Fibroblast of mammary gland (primary cell): ENCODE data around the gene BEND6.

ENCODE experiments used
- DNase-seq: peaks from one replicate; pipeline ENCODE4 v3.0.0-alpha.2; 2010; ENCODE audit warnings: low read depth
- H3K4me3 ChIP-seq: 2 replicates; pipeline ENCODE4 v1.5.1; 2011; ENCODE audit warnings: low read depth, mild to moderate bottlenecking, low read length, moderate library complexity; ENCODE audit not compliant: control insufficient read depth
- TF ChIP-seq, protein P1 (sequence below): conservative IDR thresholded peaks from 2 replicates; pipeline ENCODE4 v1.5.1; 2011; ENCODE audit warnings: low read depth, low read length, inconsistent platforms; ENCODE audit not compliant: control insufficient read depth, insufficient read depth

The BEND6 gene

GRCh38 chr6:57068061-57068460, 113.2 kb downstream of the BEND6 start:
- H3K4me3 ChIP-seq, result no peak overlapping the region
- TF ChIP-seq, protein P1, sequence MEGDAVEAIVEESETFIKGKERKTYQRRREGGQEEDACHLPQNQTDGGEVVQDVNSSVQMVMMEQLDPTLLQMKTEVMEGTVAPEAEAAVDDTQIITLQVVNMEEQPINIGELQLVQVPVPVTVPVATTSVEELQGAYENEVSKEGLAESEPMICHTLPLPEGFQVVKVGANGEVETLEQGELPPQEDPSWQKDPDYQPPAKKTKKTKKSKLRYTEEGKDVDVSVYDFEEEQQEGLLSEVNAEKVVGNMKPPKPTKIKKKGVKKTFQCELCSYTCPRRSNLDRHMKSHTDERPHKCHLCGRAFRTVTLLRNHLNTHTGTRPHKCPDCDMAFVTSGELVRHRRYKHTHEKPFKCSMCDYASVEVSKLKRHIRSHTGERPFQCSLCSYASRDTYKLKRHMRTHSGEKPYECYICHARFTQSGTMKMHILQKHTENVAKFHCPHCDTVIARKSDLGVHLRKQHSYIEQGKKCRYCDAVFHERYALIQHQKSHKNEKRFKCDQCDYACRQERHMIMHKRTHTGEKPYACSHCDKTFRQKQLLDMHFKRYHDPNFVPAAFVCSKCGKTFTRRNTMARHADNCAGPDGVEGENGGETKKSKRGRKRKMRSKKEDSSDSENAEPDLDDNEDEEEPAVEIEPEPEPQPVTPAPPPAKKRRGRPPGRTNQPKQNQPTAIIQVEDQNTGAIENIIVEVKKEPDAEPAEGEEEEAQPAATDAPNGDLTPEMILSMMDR, result no peak
- no peak for DNase-seq

DNA sequence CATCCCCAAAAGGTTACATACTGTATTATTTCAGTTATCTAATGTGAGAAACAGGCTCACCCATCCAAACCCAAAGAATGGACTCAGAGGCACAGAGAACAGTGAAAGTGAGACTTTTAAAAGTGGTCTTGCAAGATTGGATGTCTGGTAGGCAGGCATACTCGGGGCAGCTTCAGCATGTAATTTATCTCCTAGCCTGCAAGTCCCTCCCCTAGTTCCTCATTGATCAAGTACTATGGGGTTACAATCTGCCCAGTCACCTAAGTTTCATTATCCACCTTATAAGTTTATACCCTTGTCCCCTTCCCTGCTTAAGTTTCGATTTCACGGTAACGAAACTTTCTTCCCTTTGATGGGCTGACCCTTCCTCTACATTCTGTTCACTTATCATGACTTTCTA, 114.3 kb downstream of the BEND6 start:
- H3K4me3 ChIP-seq, result no peak overlapping the region
- DNase-seq, result no peak
- TF ChIP-seq, protein P1, result no peak

GRCh38 chr6:57069920-57070331, 115.0 kb downstream of the BEND6 start:
- TF ChIP-seq, protein P1, result no peak
- no peak for DNase-seq
- H3K4me3 ChIP-seq, result no peak overlapping the region

GRCh38 chr6:57072108-57072507, 117.2 kb downstream of the BEND6 start:
- H3K4me3 ChIP-seq, result no peak overlapping the region
- TF ChIP-seq, protein P1, result no peak
- no peak for DNase-seq

GRCh38 chr6:57074383-57074782, 119.5 kb downstream of the BEND6 start:
- TF ChIP-seq, protein P1, result no peak
- H3K4me3 ChIP-seq, result no peak overlapping the region
- no peak for DNase-seq

DNA sequence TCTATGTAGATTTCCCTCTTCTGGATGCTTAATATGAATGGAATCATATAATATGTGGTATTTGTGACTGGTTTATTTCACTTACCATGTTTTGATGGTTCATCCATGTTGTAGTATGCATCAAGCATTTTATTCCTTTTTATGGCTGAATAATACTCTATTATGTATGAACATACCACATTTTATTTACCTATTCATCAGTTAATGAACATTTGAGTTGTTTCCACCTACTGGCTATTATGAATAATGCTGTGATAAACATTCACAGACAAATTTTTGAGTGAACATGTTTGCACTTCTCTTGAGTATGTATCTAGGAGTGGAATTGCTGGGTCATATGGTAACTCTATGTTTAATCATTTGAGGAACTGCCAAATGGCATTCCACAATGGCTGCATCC, 120.2 kb downstream of the BEND6 start:
- no peak overlapping the region for H3K4me3 ChIP-seq
- DNase-seq, result no peak
- TF ChIP-seq, protein P1, result no peak
